AG09309 (cell line): ENCODE results near the gene FADS3.
A peak's percentile ranks its signal among the peaks of the same experiment; 100 is the strongest.

Experiments
- DNase-seq: peaks from one replicate; pipeline ENCODE4 v3.0.0-alpha.2; 2010; ENCODE audit warnings: low read depth
- H3K4me3 ChIP-seq: 2 replicates; pipeline ENCODE4 v1.5.1; 2011; ENCODE audit warnings: mild to moderate bottlenecking, low read depth, low read length, moderate library complexity; ENCODE audit not compliant: control insufficient read depth
- TF ChIP-seq, protein P1 (sequence below): IDR thresholded peaks from 2 replicates; pipeline ENCODE4 v1.5.1; 2011; ENCODE audit warnings: mild to moderate bottlenecking, low read depth, low read length, inconsistent platforms; ENCODE audit not compliant: insufficient read depth, control insufficient read depth; ENCODE audit errors: missing control alignments

The FADS3 gene

GRCh38 chr11:61899146-61899841 lies 7.9 kb upstream of the FADS3 start:
- no peak overlapping the region for H3K4me3 ChIP-seq
- TF ChIP-seq, protein P1, sequence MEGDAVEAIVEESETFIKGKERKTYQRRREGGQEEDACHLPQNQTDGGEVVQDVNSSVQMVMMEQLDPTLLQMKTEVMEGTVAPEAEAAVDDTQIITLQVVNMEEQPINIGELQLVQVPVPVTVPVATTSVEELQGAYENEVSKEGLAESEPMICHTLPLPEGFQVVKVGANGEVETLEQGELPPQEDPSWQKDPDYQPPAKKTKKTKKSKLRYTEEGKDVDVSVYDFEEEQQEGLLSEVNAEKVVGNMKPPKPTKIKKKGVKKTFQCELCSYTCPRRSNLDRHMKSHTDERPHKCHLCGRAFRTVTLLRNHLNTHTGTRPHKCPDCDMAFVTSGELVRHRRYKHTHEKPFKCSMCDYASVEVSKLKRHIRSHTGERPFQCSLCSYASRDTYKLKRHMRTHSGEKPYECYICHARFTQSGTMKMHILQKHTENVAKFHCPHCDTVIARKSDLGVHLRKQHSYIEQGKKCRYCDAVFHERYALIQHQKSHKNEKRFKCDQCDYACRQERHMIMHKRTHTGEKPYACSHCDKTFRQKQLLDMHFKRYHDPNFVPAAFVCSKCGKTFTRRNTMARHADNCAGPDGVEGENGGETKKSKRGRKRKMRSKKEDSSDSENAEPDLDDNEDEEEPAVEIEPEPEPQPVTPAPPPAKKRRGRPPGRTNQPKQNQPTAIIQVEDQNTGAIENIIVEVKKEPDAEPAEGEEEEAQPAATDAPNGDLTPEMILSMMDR: peak; percentile 100
- no peak for DNase-seq

DNA sequence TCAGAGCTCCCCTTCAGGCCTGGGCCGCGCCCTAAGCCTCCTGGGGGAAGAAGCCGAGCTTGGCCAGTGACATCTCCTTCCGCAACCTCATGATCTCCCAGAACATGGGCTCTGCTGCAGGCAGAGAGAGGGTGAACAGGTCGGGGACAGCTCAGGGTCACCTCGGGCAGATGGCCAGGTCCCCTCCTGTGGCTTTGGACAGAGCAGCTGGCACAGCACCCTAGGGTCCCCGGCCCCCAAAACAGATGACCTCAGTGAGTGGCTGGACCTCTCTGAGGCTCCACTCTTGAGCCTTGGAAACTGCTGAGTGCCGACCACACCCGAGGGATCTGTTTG lies 6.9 kb upstream of the FADS3 start:
- DNase-seq: no peak
- H3K4me3 ChIP-seq: no peak overlapping the region
- TF ChIP-seq, protein P1: no peak

DNA sequence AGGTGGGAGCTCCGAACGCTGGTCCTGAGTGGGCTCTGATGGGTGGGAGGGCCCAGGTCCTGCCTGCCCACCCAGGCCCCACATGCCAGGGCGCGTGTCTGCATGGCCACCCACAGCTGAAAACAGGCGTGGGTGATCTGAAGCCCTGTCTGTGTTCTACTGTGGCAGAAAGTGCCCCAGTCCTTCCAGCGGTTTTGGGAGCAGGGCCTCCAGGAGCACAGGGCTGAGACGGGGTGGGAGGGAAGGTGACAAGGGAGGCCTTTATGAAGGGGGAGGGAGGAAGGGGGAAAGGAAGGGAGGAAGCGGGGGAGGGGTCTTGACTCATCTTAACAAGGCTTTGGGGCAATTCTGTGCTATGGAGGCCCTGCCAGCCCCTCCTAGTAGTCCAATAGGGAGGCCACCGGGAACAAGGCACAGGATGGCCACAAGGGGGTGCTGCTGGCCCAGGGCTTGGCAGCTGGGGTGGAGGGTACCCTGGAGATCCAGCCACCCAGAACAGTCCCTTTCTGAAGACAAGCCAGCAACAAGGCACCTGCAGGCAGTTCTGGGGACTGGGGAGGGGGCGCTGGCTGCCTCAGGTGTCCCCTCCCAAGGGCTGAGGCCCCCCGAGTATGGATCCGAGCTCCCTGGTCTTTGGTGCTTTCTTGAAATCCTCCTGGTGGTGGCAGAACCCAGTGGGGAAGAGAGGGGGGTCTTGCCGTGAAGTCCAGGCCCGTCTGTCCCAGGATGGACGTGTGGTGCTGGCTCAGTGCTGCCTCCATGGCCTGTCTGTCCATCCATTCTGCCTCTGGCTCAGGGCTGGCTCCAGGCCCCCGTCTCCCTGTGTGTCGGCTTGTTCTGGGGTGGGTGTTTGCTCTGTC lies 6.3 kb upstream of the FADS3 start:
- TF ChIP-seq, protein P1: peak; percentile 95
- no peak overlapping the region for H3K4me3 ChIP-seq
- no peak for DNase-seq

DNA sequence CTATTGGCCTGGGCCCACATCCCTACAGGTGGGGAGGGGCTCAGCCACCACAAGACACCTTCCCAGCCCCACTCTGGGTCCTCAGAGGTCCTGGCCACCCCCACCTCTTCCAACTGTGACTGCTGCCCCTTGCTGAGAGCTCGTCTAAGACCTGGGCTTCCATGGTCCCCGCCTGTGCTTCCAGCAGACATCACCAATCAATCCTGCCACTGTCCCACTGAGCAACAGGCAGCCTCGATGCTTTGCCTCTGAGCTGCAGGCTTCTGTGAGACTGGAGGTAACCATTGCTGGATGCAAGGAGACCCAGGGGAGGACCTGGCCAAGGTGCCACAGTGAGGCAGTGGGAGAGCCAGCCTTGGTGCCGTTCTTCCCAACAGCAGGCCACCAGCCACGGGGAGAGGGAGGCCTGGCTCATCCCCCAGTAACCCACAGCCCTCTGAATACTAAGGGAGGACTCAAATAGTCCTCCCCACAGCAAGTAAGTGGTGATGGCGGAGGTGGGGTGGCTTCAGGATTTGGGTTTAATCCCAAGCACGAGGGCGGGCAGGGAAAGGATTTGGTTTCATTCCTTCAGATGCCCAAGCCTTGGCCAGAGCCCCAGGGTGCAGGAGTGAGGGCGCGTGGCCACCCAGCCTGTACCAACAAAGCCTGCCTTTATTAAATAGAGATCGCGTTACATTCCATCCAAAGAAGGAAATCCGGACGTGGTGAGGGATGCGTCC lies 5.5 kb upstream of the FADS3 start:
- no peak overlapping the region for H3K4me3 ChIP-seq
- TF ChIP-seq, protein P1: no peak
- DNase-seq: no peak

DNA sequence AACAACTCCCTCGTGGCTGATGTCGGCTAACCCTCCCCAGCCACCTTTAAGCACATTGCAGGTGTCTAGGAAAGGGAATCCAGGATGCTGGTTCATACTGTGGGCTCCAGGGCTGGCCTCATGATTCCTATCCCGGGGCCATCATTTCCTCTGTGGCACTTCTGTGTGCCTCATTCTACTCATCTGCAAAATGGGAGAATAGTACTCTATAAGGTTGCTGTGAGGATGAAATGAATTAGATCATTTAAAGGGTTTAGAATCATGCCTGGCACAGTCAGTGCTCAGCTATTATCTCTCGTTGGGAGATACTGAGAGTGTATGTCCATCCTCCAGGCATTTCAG lies 4.3 kb upstream of the FADS3 start:
- TF ChIP-seq, protein P1: no peak
- no peak overlapping the region for H3K4me3 ChIP-seq
- DNase-seq: no peak

DNA sequence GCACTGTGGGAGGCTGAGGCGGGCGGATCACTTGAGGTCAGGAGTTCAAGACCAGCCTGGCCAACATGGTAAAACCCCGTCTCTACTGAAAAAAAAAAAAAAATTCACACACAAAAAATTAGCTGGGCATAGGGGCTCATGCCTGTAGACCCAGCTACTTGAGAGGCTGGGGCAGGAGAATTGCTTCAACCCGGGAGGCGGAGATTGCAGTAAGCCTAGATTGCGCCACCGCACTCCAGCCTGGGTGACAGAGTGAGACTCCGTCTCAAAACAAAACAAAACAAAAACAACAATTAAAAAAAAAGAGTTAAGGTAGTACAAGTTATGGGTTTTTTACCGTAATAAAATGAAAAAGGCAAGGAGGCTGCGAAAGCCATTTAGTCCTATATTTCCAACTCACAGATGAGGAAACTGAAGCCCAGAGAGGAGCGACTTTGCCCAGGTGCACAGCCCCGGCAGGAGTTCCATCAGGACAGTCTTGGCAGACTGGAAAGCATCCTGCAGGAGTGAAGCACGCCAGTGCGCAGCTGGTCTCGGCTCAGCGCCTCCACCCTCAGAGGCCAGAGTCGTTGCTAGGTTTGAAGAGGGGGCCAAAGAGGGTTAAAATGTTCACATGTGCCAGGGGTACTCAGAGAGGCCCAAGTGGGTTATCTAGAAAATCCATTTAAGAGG lies 3.8 kb upstream of the FADS3 start:
- TF ChIP-seq, protein P1: no peak

More for the DNA sequence above, 3.8 kb upstream of the FADS3 start:
- H3K4me3 ChIP-seq: no peak overlapping the region
- no peak for DNase-seq
